Pulmonary artery endothelial cell (primary cell): Measurements from ENCODE around the gene MIF4GD. TPM values are rescaled to one million over a fixed set of nuclear protein-coding genes. Genes with fewer than 3 reads are reported as not detected.
"Not testable (repeated sequence)": the region's sequence is repeated elsewhere in the genome, so short reads cannot be mapped to it uniquely, and the experiment has no call there.

Experiments used
- DNase-seq: peaks from one replicate; pipeline ENCODE4 v3.0.0-alpha.2; 2011; ENCODE audit warnings: low read depth, low spot score
- total RNA-seq: library from RNA; depleted of rRNA; stranded (reverse); fragments of >200 nt; gene quantifications from 2 replicates; pipeline ENCODE4 v1.2.3, GENCODE V29; 2014

The MIF4GD gene
- total RNA-seq: 8.0 and 14.5 TPM in 2 replicates

- DNase-seq: no peak
Observed at GRCh38 chr17:75270966-75271232, at the start of gene MIF4GD. MIF4GD (minus strand) TSS chr17:75271231; CDS start chr17:75270195, 1,036 bp downstream.

GRCh38 chr17:75319904-75320691, 49.1 kb upstream of the MIF4GD start:
- DNase-seq: no peak

GRCh38 chr17:75318615-75319222, 47.7 kb upstream of the MIF4GD start:
- no peak for DNase-seq

- no peak for DNase-seq
Observed at GRCh38 chr17:75318211-75318610, 47.2 kb upstream of the MIF4GD start.

GRCh38 chr17:75317671-75318070, 46.6 kb upstream of the MIF4GD start:
- DNase-seq: no peak

- no peak for DNase-seq
Observed at GRCh38 chr17:75316253-75316652, 45.2 kb upstream of the MIF4GD start.

GRCh38 chr17:75315541-75316243, 44.7 kb upstream of the MIF4GD start:
- DNase-seq: no peak

- DNase-seq: no peak
Observed at GRCh38 chr17:75313941-75314551, 43.0 kb upstream of the MIF4GD start.

GRCh38 chr17:75308732-75309629, 38.0 kb upstream of the MIF4GD start:
- DNase-seq: no peak

GRCh38 chr17:75307957-75308731, 37.1 kb upstream of the MIF4GD start:
- no peak for DNase-seq

GRCh38 chr17:75301502-75302206, 30.6 kb upstream of the MIF4GD start:
- no peak for DNase-seq

GRCh38 chr17:75301049-75301448, 30.0 kb upstream of the MIF4GD start:
- DNase-seq: no peak

- DNase-seq: no peak
Observed at GRCh38 chr17:75300280-75300679, 29.2 kb upstream of the MIF4GD start.

- DNase-seq: no peak
Observed at GRCh38 chr17:75295201-75296158, 24.4 kb upstream of the MIF4GD start.

GRCh38 chr17:75292810-75293448, 21.9 kb upstream of the MIF4GD start:
- not testable (repeated sequence) for DNase-seq

GRCh38 chr17:75289832-75290337, 18.9 kb upstream of the MIF4GD start:
- no peak for DNase-seq

GRCh38 chr17:75289115-75289831, 18.2 kb upstream of the MIF4GD start, which contains the start of gene SLC25A19:
SLC25A19 (minus strand) TSS chr17:75289433; CDS start chr17:75286764, 2,669 bp downstream.
- peak; percentile 96 for DNase-seq
